ENCODE results near the gene SUMO3.

The SUMO3 gene

DNA sequence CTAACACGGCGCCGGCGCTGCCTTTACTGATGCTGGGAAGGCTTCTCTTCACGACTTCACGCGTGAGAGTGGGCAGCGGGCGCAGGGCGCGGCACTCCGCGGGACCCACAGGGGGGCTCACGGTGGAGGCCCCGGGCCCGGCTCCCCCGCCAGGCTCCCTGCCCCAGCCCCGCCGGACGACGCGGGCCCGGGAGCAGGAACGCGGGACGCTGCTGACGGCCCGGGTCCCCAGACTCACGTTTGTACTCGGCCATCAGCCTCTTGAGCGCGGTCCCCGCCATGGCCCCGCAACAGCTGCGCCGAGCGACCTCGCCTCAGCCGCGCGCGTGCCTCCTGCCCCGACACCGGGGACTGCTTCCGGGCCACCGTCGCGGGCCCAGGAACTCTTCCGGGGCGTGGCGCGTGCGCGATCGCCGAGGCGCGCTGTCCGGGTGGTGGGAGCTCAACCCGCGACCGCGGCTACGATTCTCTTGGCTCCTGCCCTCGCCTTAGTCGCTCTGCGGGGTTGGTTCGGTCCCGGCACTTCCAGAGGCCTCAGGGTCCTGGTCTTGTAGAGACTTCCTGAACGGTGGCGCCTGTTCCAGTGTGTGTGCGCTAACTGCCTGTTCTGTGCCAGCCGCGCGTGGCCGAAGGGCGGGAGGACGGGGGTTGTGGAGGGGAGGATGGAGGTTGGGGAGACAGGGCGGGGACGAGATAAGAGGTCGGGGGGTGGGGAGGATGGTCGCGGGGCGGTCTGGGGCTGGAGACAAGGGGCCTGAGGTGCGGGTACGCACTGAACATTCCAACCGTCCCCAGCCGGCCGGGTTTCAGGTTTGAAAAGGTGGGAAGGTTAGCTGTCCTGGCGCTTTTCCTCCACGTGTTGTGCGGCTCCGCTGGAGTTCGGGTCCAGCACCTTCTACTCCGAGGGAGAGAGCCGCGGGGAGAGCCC is 16.1 kb downstream of the SUMO3 start, which contains the start of gene UBE2G2:
Gene UBE2G2, minus strand, starts transcription at position 353 of the 928 bp plus-strand sequence. Its CDS starts 72 bp downstream, at position 281.
- peak; percentile 93 for DNase-seq

DNA sequence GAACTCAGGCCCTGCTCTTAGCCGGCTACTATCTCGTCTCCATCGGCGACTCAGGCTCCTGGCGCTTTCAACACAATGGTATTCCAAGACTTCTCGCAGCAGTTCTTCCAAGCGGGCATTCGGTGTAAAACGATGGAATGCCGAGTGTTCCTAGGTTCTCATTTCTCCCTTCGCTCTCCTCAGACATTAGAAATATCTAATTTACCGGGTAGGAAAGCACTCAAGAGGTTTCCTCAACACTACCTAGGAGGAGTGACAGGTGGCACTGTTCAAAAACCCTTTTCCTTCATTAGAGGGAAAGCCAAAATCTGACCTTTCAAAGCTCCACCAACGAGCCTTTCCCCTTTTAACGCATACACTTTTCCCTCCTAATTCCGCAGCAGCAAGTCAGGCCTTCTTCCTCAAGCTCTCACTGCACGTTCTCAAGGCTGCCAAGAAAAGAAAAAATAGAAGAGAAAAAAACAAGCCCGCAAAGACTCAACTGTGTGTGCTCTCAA is 16.8 kb downstream of the SUMO3 start:
- peak; percentile 53 for DNase-seq

- peak; percentile 33 for DNase-seq
These were observed 17.8 kb downstream of the SUMO3 start for GRCh38 chr21:44800103-44800502.

DNA sequence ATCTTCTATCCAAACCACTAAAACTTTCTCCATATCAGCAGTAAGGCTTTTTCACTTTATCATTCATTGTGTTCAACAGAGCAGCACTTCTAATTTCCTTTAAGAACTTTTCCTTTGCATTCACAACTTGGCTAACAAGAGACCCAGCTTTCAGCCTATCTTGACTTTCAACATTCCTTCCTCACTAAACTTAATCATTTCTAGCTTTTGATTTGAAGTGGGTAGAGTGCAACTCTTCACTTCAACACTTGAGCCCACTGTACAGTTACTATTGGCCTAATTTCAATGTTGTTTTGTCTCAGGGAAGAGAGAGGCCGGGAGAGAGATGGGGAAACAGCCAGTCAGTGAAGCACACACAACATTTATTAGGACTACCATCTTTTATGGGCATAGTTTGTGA is 18.2 kb downstream of the SUMO3 start:
- no peak for DNase-seq

DNA sequence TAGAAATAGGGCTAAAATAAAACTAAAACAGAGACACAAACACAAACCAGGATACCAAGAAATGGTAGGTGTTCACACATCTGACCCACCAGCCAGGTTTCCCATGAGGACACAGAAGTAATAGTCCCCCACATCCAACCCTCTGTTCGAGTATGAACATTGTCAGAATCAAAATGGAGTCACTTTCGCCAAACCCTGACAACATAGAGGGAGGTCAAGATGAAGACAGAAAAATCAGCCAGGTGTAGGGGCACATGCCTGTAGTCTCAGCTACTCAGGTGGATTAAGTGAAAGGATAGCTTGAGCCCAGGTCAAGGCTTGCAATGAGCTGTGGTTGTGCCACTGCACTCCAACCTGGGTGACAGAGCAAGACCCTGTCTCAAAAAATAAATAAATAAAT is 20.1 kb downstream of the SUMO3 start:
- no peak for DNase-seq

- DNase-seq: no peak
These were observed 22.5 kb downstream of the SUMO3 start for GRCh38 chr21:44795342-44795741.

DNA sequence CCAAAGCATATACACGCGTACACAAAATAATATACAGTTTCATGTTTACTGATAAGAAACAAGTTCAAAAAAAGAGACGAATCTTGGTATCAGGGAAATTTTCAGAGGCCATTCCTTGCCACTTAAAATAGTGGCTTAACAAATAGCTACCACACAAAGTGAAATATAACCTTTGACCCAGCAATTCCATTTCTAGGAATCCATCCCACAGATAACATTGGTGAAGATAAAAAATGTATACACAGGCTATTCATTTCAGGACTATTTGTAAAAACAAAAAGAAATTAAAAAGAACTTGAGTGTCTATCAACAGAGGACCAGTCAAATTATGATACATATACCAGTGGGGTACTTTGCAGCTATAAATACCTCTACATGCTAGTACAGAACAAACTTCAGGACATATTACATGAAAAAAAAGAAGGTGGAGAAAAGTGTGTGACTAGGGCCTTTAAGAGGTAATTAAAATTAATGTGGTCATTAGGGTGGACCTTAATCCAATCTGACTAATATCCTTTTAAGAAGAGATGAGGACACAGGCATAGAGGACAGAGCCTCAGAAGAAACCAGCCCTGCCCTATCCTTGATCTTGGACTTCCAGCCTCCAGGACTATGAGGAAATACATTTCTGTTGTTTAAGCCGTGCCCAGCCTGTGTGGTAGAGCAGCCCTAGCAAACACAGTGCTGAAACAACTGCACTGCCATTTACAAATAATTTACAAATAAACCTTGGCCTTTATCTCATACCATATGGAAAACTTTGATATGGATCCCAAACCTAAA is 24.1 kb downstream of the SUMO3 start:
- DNase-seq: no peak

DNA sequence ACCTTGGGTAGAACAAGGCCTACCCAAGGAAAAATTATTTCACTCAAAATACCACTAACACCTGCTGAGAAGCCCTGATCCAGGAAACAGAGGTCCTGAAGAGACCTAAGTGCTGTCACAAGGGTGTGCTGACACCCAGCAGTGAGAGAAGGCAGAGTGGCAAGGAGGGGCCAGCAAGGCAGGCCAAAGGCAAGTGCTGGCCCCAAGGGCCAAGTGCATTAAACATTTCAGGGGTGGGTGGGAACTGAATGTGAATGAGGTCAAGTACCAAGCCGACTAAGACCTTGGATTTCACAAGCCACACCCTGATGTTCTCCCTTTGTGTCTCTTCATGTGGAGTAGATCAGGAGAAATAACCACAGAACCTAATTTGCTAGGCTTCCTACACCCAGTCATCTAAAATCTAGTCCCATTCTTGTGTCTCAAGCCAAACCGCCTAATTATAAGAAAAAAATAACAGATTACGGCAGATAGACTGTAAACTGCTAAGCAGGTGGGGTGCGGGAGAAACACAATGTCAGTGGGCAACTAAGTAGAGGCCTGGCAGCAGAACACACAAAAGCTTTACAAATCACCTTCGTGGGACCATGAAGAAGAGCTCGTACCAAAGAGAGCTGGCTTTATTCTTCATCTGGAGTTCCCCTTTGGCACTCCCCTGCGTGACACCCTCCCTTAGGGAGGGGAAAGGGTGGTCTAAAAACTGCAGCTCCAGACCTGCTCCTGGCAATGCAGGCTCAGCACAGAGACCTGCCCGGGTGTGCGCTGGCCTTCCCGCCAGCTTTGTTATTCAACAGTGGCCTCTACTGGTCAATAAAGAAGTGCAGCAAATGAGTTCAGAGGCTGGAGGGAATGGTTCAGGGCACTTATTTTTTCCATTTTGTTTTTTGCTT is 24.9 kb downstream of the SUMO3 start:
- DNase-seq: peak; percentile 54

DNA sequence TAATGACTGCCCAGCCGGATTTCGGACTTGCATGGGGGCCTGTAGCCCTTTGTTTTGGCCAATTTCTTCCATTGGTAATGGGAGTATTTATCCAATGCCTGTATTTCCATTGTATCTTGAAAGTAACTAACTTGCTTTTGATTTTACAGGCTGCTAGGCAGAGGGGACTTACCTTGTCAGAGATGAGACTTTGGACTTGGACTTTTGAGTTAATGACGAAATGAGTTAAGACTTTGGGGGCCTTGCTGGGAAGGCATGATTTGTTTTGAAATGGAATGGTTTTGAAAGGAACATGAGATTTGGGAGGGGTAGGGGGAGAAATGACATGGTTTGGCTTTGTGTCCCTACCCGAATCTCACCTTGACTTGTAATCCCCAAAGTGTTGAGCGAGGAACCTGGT is 25.9 kb downstream of the SUMO3 start:
- no peak for DNase-seq

DNA sequence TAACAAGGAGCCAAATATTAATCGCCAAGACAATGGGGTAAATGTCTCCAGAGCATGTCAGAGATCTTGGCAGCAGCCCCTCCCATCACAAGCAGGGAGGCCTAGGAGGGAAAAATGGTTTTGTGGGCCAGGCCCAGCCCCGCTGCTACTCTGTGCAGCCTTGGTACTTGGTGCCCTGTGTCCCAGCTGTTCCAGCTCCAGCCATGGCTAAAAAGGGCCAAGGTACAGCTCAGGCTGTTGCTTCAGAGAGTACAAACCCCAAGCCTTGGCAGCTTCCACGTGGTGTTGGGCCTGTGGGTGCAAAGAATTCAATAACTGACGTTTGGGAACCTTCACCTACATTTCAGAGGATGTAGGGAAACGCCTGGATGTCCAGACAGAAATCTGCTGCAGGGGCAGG is 26.6 kb downstream of the SUMO3 start:
- no peak for DNase-seq

DNA sequence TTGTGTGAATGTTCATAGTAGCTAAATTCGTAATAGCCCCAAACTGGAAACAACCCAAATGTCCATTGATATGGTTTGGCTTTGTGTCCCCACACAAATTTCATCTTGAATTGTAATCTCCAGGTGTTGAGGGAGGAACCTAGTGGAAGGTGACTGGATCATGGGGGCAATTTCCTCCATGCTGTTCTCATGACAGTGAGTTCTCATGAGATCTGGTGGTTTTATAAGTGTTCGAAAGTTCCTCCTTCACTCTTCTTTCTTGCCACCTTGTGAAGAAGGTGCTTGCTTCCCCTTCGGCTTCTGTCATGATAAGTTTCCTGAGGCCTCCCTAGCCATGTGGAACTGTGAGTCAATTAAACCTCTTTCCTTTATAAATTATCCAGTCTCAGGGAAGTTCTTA is 27.5 kb downstream of the SUMO3 start:
- DNase-seq: no peak

DNA sequence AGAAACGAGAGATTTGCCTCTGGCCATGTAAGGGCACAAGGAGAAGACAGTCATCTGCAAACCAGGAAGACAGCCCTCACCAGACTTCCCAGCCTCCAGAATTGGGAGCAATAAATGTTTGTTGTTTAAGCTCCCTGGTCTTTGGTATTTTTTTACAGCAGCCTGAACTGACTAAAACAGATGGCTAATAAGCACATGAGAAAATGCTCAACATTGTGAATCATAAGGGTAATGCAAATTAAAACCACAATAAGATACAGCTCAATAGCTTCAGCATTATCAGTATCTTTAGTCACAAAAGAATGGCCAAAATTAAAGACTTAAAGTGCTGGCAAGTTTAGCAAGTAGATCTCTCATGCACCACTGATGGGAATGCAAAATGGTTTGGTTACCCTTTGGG is 28.0 kb downstream of the SUMO3 start:
- DNase-seq: no peak

DNA sequence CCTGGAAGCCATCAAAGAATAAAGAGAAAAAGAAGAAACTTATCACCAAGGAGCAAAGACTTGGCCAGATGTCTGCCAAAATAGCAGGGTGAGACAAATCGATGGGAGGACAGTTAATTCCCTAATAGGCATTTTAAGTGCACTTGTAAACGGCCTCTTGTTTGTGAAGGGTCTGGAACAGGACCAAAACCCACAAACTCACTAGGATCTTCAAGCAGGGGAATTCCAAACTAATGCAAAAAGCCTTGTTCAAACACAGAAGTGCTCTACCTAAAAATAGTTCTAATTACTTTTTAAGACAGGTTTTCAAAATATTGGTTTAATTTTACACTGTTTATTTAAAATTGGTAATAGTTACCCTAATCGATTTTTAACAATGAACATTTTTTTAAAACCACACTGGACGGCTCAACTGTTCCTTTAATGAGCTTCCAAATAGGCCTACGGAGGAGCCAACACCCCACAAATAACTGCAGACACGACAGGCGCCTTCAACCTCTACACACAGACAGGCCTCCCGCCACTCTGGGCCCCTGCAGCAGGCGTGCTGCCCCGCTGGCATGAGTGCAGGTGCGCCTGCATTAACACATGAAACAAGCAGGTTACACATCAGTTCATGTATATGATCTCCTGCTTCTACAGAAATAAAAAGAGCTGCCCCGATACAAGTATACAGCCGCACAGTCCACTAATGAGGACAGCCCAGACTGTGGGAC is 32.1 kb downstream of the SUMO3 start:
- DNase-seq: no peak

- DNase-seq: no peak
These were observed 33.1 kb downstream of the SUMO3 start for GRCh38 chr21:44784810-44785209.

DNA sequence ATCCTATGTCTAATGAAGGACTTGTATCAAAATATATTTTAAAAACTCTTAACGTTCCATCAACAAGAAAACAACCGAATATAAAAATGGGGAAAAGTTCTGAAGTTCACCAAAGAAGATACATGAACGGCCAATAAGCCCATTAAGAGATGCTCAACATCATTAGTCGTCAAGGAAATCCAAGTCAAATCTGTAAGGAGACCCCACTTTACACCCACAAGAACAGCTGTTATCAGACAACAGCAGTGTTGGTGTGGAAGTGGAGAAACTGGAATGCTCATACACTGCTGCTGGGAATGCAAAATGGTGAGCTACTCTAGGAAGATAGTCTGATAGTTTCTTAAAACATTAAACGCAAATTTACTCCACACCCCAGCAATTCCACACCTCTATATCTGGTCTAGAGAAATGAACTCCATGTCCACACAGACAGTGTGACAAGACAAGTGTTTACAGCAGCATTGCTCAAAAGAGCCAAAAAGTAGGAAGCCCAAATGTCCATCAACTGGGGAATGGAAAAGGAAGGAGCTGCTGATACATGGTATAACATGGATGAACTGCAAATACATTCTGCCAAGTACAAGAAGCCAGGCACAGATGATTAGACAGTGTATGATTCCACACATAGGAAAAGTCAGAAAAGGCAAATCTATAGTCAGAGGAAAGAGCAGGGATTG is 34.7 kb downstream of the SUMO3 start:
- DNase-seq: no peak

GRCh38 chr21:44780767-44781459 is 36.9 kb downstream of the SUMO3 start:
- DNase-seq: no peak

DNA sequence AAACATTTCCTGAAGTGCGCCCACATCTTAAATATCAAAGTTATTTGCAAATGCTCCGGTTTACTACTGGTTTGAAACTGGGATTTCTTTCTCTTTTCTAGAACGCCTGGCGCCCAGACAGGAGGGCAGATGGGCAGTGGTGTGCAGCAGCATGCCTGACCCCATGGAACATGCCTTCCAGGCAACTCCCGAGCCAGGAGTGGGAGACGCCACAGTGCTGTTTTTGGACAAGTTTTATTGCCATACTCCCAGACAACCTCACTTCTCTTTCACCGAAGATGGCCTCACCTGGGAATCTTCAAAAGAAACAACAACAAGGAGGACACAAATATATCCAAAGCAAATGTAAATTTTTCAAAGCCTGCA is 37.7 kb downstream of the SUMO3 start:
- DNase-seq: no peak

GRCh38 chr21:44779417-44780136 is 38.3 kb downstream of the SUMO3 start:
- no peak for DNase-seq

GRCh38 chr21:44778983-44779382 is 38.9 kb downstream of the SUMO3 start:
- no peak for DNase-seq

- no peak for DNase-seq
These were observed 39.4 kb downstream of the SUMO3 start for GRCh38 chr21:44778499-44778911.

Measured in activated CD4-positive, alpha-beta T cell treated with anti-CD3 and anti-CD28 coated beads, Interleukin-10, Interleukin-2, amounts not matched to agents 100 ng/mL and 50 ng/mL, durations not matched to agents 16 hours and 8 hours (primary cell).